Lower lobe of right lung (tissue), 2 donors: ENCODE data around the gene KRTAP10-12. TPM values are rescaled to one million over a fixed set of nuclear protein-coding genes. Genes with fewer than 3 reads are reported as not detected.

ENCODE experiments used
- ATAC-seq, 2 donors: fragments of 200-7000 bp; cut with Tn5 transposase; one replicate each; pipeline ENCODE4 v1.9.1; 2020 to 2022; ENCODE audit warnings: mild to moderate bottlenecking in 2 of 2, moderate library complexity in 2 of 2
- DNase-seq: peaks from one replicate; pipeline ENCODE4 v3.0.0-alpha.2; 2020
- H3K27ac ChIP-seq: fragments of 200-600 bp; one replicate; pipeline ENCODE4 v1.8.0; 2022
- H3K27me3 ChIP-seq: fragments of 200-600 bp; one replicate; pipeline ENCODE4 v1.8.0; 2022; ENCODE audit warnings: low read depth
- H3K36me3 ChIP-seq: fragments of 200-600 bp; one replicate; pipeline ENCODE4 v1.8.0; 2022; ENCODE audit warnings: mild to moderate bottlenecking
- H3K4me1 ChIP-seq: fragments of 200-600 bp; one replicate; pipeline ENCODE4 v1.8.0; 2022
- H3K4me3 ChIP-seq: fragments of 200-600 bp; one replicate; pipeline ENCODE4 v1.8.0; 2022; ENCODE audit warnings: mild to moderate bottlenecking
- H3K9me3 ChIP-seq: fragments of 200-600 bp; one replicate; pipeline ENCODE4 v1.8.0; 2022
- intact Hi-C: fragments of 100-400 bp; cut with DNase I; formaldehyde crosslinking; loops from one replicate; pipeline ENCODE4 v1.11.0; 2022
- total RNA-seq: library from RNA; stranded (reverse); fragmentation: NEBNext Ultra II Directional; extraction: Animal tissue kit (Norgen Biotek cat#: 25700); gene quantifications from one replicate; pipeline ENCODE4 v1.2.1, GENCODE V29; 2021
- TF ChIP-seq, protein P1 (sequence below): fragments of 200-600 bp; IDR thresholded peaks from one replicate; pipeline ENCODE4 v1.8.0; 2022; ENCODE audit warnings: antibody characterized with exemption, mild to moderate bottlenecking
- donor health status: DM: no; HTN: yes; CAD: no; lungs with severe emphysema.

Gene KRTAP10-12
- total RNA-seq, 1 donor from 2014 or later, result not detected

GRCh38 chr21:44650973-44651675 is 45.8 kb upstream of the KRTAP10-12 start:
- ATAC-seq (no peak), DNase-seq (no peak)
- Histone ChIP-seq H3K9me3 (no peaks in the 10 kb centered on the region), H3K27me3 (peaks cover 3% of the 10 kb centered on the region), H3K4me1 (no peaks in the 10 kb centered on the region), H3K27ac (no peak overlapping the region), H3K36me3 (no peaks in the 10 kb centered on the region), H3K4me3 (no peak overlapping the region)
- intact Hi-C loops, result no loop called here
- TF ChIP-seq, protein P1, sequence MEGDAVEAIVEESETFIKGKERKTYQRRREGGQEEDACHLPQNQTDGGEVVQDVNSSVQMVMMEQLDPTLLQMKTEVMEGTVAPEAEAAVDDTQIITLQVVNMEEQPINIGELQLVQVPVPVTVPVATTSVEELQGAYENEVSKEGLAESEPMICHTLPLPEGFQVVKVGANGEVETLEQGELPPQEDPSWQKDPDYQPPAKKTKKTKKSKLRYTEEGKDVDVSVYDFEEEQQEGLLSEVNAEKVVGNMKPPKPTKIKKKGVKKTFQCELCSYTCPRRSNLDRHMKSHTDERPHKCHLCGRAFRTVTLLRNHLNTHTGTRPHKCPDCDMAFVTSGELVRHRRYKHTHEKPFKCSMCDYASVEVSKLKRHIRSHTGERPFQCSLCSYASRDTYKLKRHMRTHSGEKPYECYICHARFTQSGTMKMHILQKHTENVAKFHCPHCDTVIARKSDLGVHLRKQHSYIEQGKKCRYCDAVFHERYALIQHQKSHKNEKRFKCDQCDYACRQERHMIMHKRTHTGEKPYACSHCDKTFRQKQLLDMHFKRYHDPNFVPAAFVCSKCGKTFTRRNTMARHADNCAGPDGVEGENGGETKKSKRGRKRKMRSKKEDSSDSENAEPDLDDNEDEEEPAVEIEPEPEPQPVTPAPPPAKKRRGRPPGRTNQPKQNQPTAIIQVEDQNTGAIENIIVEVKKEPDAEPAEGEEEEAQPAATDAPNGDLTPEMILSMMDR, result no peak

DNA sequence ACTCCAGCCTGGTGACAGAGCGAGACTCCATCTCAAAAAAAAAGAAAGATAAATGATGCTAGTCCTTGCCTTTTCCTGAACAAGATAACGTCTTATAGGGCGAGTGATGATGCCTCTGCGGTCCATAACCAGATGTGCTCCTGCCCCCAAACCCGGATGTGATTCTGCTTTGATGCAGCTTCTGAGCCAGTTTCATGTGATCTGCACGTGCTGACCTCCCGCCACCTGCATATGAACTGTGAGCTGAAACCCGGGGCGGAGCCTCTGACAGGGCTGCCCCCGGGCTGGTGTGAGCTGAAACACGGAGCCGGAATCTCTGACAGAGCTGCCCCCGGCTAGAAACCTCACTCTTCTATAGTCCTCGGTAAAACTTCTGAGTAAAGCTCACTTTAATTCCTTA is 43.8 kb upstream of the KRTAP10-12 start:
- DNase-seq, result no peak
- no peak for ATAC-seq
- Histone ChIP-seq H3K4me3 (no peak overlapping the region), H3K36me3 (no peaks in the 10 kb centered on the region), H3K4me1 (no peaks in the 10 kb centered on the region), H3K27ac (no peak overlapping the region), H3K27me3 (peaks cover 14% of the 10 kb centered on the region), H3K9me3 (no peaks in the 10 kb centered on the region)
- TF ChIP-seq, protein P1, result no peak
- intact Hi-C loops, result no loop called here

- DNase-seq (no peak), ATAC-seq (peak in 1 of 2 donors; percentile 4)
- Histone ChIP-seq H3K36me3 (no peaks in the 10 kb centered on the region), H3K9me3 (no peaks in the 10 kb centered on the region), H3K4me3 (no peak overlapping the region), H3K4me1 (no peaks in the 10 kb centered on the region), H3K27ac (no peak overlapping the region), H3K27me3 (peaks cover 20% of the 10 kb centered on the region)
- intact Hi-C loops, result no loop called here
- TF ChIP-seq, protein P1, result no peak
Measured at GRCh38 chr21:44653656-44654575, 43.1 kb upstream of the KRTAP10-12 start.

- H3K4me1 ChIP-seq, result no peaks in the 10 kb centered on the region
- peaks cover 27% of the 10 kb centered on the region for H3K27me3 ChIP-seq
- no peaks in the 10 kb centered on the region for H3K9me3 ChIP-seq
- no peak within 1 kb of the TSS for H3K4me3 ChIP-seq
- DNase-seq (no peak), ATAC-seq (no peak)
- no peak within 1 kb of the TSS for H3K27ac ChIP-seq
- H3K36me3 ChIP-seq, result no peaks in the 10 kb centered on the region
- TF ChIP-seq, protein P1, result no peak
- intact Hi-C loops, result no loop called here
Measured at GRCh38 chr21:44654576-44655175, 42.3 kb upstream of the KRTAP10-12 start, which contains the start of gene KRTAP12-4. TSS of gene KRTAP12-4 (minus strand) at chr21:44654659. CDS start at chr21:44654614, 45 bp downstream.

GRCh38 chr21:44656868-44657267 is 40.1 kb upstream of the KRTAP10-12 start:
- ATAC-seq, result no peak
- H3K27me3 ChIP-seq, result peaks cover 27% of the 10 kb centered on the region
- H3K9me3 ChIP-seq, result no peaks in the 10 kb centered on the region
- intact Hi-C loops, result no loop called here
- H3K4me3 ChIP-seq, result no peak overlapping the region
- H3K4me1 ChIP-seq, result no peaks in the 10 kb centered on the region
- no peaks in the 10 kb centered on the region for H3K36me3 ChIP-seq
- TF ChIP-seq, protein P1, result no peak
- DNase-seq, result no peak
- no peak overlapping the region for H3K27ac ChIP-seq
